Measurements from ENCODE around the gene MLLT3. TPM values are rescaled to one million over a fixed set of nuclear protein-coding genes. Genes with fewer than 3 reads are reported as not detected.

MLLT3 gene
- total and polyA plus RNA-seq, 2 of the 13 experiments (the other 11 are each of a cell fraction or from before 2014, with no cell fraction given), result 12.3 to 12.6 TPM

- TF ChIP-seq KDM2A (CRISPR knock-in tag; IDR thresholded peaks at IDR 0.05; ENCODE audit: borderline replicate concordance, low read depth) (no peak), NFE2L1 (CRISPR knock-in tag; IDR thresholded peaks at IDR 0.05; ENCODE audit: borderline replicate concordance) (no peak), TBL1XR1 (IDR thresholded peaks at IDR 0.05; ENCODE audit: borderline replicate concordance, low read length, partially characterized antibody) (no peak), TOE1 (CRISPR knock-in tag; IDR thresholded peaks at IDR 0.05) (no peak), ZNF20 (CRISPR knock-in tag; IDR thresholded peaks at IDR 0.05) (no peak), POGZ (CRISPR knock-in tag; IDR thresholded peaks at IDR 0.05) (no peak), ZSCAN12 (CRISPR knock-in tag; IDR thresholded peaks at IDR 0.05) (no peak), NBN (conservative IDR thresholded peaks at IDR 0.05) (no peak)
- TF ChIP-seq, protein P1, sequence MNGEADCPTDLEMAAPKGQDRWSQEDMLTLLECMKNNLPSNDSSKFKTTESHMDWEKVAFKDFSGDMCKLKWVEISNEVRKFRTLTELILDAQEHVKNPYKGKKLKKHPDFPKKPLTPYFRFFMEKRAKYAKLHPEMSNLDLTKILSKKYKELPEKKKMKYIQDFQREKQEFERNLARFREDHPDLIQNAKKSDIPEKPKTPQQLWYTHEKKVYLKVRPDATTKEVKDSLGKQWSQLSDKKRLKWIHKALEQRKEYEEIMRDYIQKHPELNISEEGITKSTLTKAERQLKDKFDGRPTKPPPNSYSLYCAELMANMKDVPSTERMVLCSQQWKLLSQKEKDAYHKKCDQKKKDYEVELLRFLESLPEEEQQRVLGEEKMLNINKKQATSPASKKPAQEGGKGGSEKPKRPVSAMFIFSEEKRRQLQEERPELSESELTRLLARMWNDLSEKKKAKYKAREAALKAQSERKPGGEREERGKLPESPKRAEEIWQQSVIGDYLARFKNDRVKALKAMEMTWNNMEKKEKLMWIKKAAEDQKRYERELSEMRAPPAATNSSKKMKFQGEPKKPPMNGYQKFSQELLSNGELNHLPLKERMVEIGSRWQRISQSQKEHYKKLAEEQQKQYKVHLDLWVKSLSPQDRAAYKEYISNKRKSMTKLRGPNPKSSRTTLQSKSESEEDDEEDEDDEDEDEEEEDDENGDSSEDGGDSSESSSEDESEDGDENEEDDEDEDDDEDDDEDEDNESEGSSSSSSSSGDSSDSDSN (CRISPR knock-in tag; IDR thresholded peaks at IDR 0.05), result no peak
- TF ChIP-seq, protein P2, sequence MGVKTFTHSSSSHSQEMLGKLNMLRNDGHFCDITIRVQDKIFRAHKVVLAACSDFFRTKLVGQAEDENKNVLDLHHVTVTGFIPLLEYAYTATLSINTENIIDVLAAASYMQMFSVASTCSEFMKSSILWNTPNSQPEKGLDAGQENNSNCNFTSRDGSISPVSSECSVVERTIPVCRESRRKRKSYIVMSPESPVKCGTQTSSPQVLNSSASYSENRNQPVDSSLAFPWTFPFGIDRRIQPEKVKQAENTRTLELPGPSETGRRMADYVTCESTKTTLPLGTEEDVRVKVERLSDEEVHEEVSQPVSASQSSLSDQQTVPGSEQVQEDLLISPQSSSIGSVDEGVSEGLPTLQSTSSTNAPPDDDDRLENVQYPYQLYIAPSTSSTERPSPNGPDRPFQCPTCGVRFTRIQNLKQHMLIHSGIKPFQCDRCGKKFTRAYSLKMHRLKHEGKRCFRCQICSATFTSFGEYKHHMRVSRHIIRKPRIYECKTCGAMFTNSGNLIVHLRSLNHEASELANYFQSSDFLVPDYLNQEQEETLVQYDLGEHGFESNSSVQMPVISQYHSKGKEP (CRISPR knock-in tag; IDR thresholded peaks at IDR 0.05), result no peak
- TF ChIP-seq, protein P3, sequence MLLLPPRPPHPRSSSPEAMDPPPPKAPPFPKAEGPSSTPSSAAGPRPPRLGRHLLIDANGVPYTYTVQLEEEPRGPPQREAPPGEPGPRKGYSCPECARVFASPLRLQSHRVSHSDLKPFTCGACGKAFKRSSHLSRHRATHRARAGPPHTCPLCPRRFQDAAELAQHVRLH (CRISPR knock-in tag; IDR thresholded peaks at IDR 0.05; ENCODE audit: borderline replicate concordance, low read depth), result no peak
Observed at GRCh38 chr9:20397348-20397747, 225.0 kb downstream of the MLLT3 start (continued).

All from HepG2 (cell line).